Measurements from ENCODE around the gene HIC1. TPM values are rescaled to one million over a fixed set of nuclear protein-coding genes. Genes with fewer than 3 reads are reported as not detected.

The HIC1 gene
- total RNA-seq, 1 experiment from 2014 or later, result not detected

DNA sequence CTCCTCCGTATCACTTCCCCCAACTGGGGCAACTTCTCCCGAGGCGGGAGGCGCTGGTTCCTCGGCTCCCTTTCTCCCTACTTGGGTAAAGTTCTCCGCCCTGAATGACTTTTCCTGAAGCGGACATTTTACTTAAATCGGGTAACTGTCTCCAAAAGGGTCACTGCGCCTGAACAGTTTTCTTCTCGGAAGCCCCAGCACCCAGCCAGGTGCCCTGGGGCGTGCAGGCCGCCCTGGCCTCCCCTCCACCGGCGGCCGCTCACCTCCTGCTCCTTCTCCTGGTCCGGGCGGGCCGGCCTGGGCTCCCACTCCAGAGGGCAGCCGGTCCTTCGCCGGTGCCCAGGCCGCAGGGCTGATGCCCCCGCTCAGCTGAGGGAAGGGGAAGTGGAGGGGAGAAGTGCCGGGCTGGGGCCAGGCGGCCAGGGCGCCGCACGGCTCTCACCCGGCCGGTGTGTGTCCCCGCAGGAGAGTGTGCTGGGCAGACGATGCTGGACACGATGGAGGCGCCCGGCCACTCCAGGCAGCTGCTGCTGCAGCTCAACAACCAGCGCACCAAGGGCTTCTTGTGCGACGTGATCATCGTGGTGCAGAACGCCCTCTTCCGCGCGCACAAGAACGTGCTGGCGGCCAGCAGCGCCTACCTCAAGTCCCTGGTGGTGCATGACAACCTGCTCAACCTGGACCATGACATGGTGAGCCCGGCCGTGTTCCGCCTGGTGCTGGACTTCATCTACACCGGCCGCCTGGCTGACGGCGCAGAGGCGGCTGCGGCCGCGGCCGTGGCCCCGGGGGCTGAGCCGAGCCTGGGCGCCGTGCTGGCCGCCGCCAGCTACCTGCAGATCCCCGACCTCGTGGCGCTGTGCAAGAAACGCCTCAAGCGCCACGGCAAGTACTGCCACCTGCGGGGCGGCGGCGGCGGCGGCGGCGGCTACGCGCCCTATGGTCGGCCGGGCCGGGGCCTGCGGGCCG lies 1.6 kb downstream of the HIC1 start:
- DNase-seq (ENCODE audit: low read depth), result no peak
- in situ Hi-C loops (cut with HindIII; ENCODE audit: low pct_unique_long_range_greater_than_20kb, low sequenced_read_pairs), result no loop called here

GRCh38 chr17:2057175-2057759 lies 2.4 kb downstream of the HIC1 start:
- DNase-seq (ENCODE audit: low read depth), result no peak
- in situ Hi-C loops (cut with HindIII; ENCODE audit: low pct_unique_long_range_greater_than_20kb, low sequenced_read_pairs), result no loop called here

- no peak for DNase-seq (ENCODE audit: low read depth)
- in situ Hi-C loops (cut with HindIII; ENCODE audit: low pct_unique_long_range_greater_than_20kb, low sequenced_read_pairs), result no loop called here
Observed at GRCh38 chr17:2057760-2058585, 3.1 kb downstream of the HIC1 start.

DNA sequence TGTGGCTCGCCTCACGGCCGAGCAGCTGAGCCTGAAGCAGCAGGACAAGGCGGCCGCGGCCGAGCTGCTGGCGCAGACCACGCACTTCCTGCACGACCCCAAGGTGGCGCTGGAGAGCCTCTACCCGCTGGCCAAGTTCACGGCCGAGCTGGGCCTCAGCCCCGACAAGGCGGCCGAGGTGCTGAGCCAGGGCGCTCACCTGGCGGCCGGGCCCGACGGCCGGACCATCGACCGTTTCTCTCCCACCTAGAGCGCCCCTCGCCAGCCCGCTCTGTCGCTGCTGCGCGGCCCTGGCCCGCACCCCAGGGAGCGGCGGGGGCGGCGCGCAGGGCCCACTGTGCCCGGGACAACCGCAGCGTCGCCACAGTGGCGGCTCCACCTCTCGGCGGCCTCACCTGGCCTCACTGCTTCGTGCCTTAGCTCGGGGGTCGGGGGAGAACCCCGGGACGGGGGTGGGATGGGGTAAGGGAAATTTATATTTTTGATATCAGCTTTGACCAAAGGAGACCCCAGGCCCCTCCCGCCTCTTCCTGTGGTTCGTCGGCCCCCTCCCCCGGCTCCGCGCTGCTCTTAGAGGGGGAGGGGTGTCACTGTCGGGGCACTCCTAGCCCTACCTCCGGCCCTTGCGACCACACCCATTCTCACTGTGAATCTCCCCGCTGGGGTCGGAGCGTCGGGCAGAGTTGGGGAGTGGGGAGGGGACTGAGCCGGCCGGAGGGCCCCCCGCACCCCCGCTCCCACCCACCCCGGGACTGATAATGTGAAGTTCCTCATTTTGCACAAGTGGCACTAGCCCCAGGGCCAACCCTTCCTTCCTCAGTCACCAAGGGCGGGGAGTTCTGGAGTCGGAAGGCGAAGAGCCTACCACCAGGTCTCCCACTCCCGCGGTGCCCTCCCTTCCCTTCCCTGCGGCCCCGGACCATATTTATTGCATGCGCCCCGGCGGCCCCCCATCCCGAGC lies 4.0 kb downstream of the HIC1 start:
- DNase-seq (ENCODE audit: low read depth), result no peak
- in situ Hi-C loops (cut with HindIII; ENCODE audit: low pct_unique_long_range_greater_than_20kb, low sequenced_read_pairs), result no loop called here

GRCh38 chr17:2059547-2060384 lies 4.9 kb downstream of the HIC1 start:
- no peak for DNase-seq (ENCODE audit: low read depth)
- in situ Hi-C loops (cut with HindIII; ENCODE audit: low pct_unique_long_range_greater_than_20kb, low sequenced_read_pairs), result no loop called here

DNA sequence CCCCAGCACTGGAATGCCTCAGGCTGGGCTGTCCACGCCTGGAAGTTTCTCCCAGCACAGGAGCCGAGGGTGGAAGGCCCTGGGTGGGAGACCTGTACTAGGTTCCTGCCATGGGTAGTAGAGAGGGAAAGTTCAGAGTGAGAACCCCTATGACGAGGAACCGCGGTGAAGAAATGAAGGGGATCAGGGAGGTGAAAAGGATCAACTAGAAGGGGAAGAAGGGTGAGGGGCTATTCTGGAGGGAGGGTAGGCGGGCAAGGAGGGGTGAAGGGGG lies 5.4 kb downstream of the HIC1 start:
- in situ Hi-C loops (cut with HindIII; ENCODE audit: low pct_unique_long_range_greater_than_20kb, low sequenced_read_pairs), result no loop called here
- DNase-seq (ENCODE audit: low read depth), result no peak

- in situ Hi-C loops (cut with HindIII; ENCODE audit: low pct_unique_long_range_greater_than_20kb, low sequenced_read_pairs), result no loop called here
Observed at GRCh38 chr17:2060681-2061440, 6.0 kb downstream of the HIC1 start.

GRCh38 chr17:2061441-2061958 lies 6.6 kb downstream of the HIC1 start:
- in situ Hi-C loops (cut with HindIII; ENCODE audit: low pct_unique_long_range_greater_than_20kb, low sequenced_read_pairs), result no loop called here
- no peak for DNase-seq (ENCODE audit: low read depth)

More at GRCh38 chr17:2060681-2061440, 6.0 kb downstream of the HIC1 start:
- no peak for DNase-seq (ENCODE audit: low read depth)

- DNase-seq (ENCODE audit: low read depth), result no peak
- in situ Hi-C loops (cut with HindIII; ENCODE audit: low pct_unique_long_range_greater_than_20kb, low sequenced_read_pairs), result no loop called here
Observed at GRCh38 chr17:2062571-2063183, 7.8 kb downstream of the HIC1 start.

DNA sequence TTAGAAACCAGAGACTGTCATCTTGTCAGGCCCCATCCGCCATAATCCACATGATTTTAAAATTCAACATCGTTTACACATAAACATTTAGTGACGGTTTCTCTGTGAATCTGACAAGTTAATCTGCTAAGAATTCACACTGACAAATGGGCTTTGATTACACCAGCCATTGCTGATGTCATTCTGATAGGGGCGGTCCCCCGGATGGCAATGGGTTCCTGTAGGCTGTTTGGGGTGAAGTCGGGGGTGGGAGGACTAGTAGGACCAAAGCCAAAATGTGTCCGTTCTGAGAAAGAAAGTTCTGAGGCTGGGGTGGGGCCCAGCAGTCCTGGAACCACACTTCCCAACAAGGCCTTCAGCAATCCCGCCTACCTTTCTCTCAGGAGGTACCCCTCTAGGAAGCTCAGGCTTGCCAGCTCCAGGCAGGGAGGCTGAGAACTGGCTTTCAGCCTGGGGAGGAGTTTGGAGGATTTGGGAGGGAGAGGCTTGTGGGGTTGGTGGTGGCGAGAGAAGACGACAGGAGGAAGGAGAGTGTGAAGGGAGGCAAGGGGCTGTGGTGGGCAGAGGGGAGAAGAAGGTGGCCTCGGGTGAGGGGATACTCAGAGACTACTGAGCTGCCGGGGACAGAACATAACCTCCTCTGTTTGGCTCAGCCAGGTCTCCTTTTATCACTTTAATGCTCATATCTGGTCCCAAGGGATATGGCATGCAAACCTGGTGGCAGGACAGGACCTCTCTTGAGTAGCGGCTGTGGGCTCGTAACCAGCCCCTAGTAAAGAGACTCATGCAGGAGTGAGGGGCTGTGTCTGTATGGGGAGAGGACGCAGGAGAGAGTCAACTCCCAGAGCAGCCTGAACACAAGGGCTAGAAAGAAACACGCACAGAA lies 8.6 kb downstream of the HIC1 start:
- no peak for DNase-seq (ENCODE audit: low read depth)
- in situ Hi-C loops (cut with HindIII; ENCODE audit: low pct_unique_long_range_greater_than_20kb, low sequenced_read_pairs), result no loop called here

DNA sequence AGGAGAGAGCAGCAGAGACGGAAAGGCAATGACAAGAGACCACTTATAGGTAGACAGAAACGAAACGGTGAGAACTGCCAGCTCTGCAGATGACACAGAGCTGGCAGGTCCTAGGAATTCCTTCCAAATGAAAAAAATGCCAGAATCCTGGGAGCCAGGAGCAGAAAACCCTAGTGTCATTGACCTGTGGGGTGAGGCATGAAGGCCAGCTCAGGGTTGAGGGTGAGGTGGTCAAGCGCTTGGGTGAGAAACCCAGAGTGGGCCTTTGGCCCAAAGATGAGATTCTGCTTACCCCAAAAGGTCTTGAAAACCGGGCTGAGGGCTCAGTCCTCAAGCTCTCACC lies 9.2 kb downstream of the HIC1 start:
- in situ Hi-C loops (cut with HindIII; ENCODE audit: low pct_unique_long_range_greater_than_20kb, low sequenced_read_pairs), result no loop called here
- DNase-seq (ENCODE audit: low read depth), result no peak

- no peak for DNase-seq (ENCODE audit: low read depth)
- in situ Hi-C loops (cut with HindIII; ENCODE audit: low pct_unique_long_range_greater_than_20kb, low sequenced_read_pairs), result no loop called here
Observed at GRCh38 chr17:2064520-2064971, 9.6 kb downstream of the HIC1 start.

DNA sequence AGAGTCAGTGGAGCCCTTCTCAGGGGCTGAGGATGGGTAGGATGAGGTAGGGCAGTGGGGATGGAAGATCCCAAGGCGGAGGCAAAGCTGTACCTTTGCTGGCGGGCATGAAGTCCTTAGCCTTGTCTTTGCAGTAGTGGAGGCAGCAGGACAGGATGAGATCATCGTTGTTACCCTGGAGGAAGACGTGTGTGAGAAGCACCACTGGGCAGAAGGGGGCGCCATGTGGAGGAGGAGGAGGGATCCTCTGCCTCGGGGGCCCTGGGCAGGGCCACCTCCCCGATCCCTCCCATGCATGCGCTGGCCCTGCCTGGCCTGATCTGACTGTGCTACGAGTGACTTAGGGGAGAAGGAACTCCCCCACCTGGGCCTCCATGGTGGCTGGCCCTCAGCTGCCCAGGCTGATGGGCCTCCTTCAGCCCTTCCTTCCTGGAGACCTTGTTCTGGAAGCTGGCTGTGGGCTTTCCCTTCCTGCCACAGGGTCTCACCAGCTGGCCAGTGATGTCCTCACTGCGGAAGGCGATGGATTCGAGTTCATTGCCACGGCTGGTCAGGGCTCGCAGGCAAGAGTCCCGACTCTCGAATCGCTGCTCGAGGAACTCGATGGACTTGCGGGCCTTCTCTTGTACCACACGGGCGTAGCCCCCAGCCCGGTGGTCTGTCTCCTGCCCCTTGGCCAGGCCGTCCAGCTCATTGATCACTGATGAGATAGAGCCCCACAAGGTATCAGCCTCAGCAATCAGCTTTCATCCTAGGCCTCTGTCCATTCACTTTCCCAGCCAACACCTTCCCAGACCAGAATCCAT lies 10.3 kb downstream of the HIC1 start:
- DNase-seq (ENCODE audit: low read depth), result peak; percentile 19
- in situ Hi-C loops (cut with HindIII; ENCODE audit: low pct_unique_long_range_greater_than_20kb, low sequenced_read_pairs), result no loop called here

GRCh38 chr17:2065949-2066400 lies 11.1 kb downstream of the HIC1 start:
- DNase-seq (ENCODE audit: low read depth), result no peak
- in situ Hi-C loops (cut with HindIII; ENCODE audit: low pct_unique_long_range_greater_than_20kb, low sequenced_read_pairs), result no loop called here
